IMR-90 (cell line): Measurements from ENCODE around the gene RALGAPB.

ENCODE experiments used
- BHLHE40 ChIP-seq: fragments of 150-350 bp; IDR thresholded peaks from 2 replicates; pipeline ENCODE4 v1.6.1; 2016; ENCODE audit warnings: mild to moderate bottlenecking, low read depth, low read length
- CHD1 ChIP-seq: IDR thresholded peaks from 2 replicates; pipeline ENCODE4 v1.6.1; 2012; ENCODE audit warnings: low read depth, low read length, improper control_type of control experiment
- ELK1 ChIP-seq: fragments of 150-350 bp; IDR thresholded peaks from 2 replicates; pipeline ENCODE4 v1.6.1; 2016; ENCODE audit warnings: low read depth, mild to moderate bottlenecking, low read length, moderate library complexity, borderline replicate concordance
- FOS ChIP-seq: fragments of 150-350 bp; IDR thresholded peaks from 2 replicates; pipeline ENCODE4 v1.6.1; 2016; ENCODE audit warnings: low read depth, low read length
- MAZ ChIP-seq: IDR thresholded peaks from 2 replicates; pipeline ENCODE4 v1.6.1; 2012; ENCODE audit warnings: low read depth, mild to moderate bottlenecking, low read length, improper control_type of control experiment, moderate library complexity, borderline replicate concordance
- POLR2A ChIP-seq: IDR thresholded peaks from 2 replicates; pipeline ENCODE4 v1.6.1; 2012; ENCODE audit warnings: mild to moderate bottlenecking, low read depth, low read length
- RAD21 ChIP-seq: IDR thresholded peaks from 2 replicates; pipeline ENCODE4 v1.6.1; 2012; ENCODE audit warnings: low read length, improper control_type of control experiment
- RCOR1 ChIP-seq: IDR thresholded peaks from 2 replicates; pipeline ENCODE4 v1.6.1; 2012; ENCODE audit warnings: mild to moderate bottlenecking, low read length, improper control_type of control experiment; ENCODE audit not compliant: insufficient replicate concordance
- RFX5 ChIP-seq: IDR thresholded peaks from 2 replicates; pipeline ENCODE4 v1.8.0; 2012; ENCODE audit warnings: low read depth, mild to moderate bottlenecking, low read length, moderate library complexity
- USF2 ChIP-seq: fragments of 150-350 bp; IDR thresholded peaks from 2 replicates; pipeline ENCODE4 v1.6.1; 2017; ENCODE audit warnings: mild to moderate bottlenecking, antibody characterized with exemption, low read length, low read depth
- TF ChIP-seq, protein P1 (sequence below): conservative IDR thresholded peaks from 2 replicates; pipeline ENCODE4 v1.5.1; 2012; ENCODE audit warnings: mild to moderate bottlenecking, low read depth, low read length, improper control_type of control experiment

DNA sequence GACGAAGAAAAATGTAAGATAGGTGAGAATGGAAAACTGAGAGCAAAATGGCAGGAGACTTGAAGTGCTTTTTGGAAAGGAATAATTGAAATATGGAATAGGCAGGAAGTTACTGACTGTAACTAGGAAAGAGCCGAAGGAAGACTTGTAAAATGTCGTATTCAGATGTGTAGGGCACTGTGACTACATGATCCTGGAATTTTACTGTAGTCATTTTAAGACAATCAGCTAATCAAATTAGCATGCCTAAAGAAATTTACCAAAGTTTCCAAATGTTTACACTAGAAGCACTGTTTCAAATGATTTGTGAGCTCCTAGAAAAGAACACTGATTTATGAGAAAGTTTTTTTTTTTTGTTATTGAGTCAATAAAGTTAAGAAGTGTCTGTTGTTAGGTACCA is 87.1 kb downstream of the RALGAPB start:
- TF ChIP-seq POLR2A (no peak), BHLHE40 (no peak), CHD1 (no peak), FOS (no peak), RFX5 (no peak), RAD21 (no peak), ELK1 (no peak), USF2 (no peak), RCOR1 (no peak), MAZ (no peak)
- TF ChIP-seq, protein P1, sequence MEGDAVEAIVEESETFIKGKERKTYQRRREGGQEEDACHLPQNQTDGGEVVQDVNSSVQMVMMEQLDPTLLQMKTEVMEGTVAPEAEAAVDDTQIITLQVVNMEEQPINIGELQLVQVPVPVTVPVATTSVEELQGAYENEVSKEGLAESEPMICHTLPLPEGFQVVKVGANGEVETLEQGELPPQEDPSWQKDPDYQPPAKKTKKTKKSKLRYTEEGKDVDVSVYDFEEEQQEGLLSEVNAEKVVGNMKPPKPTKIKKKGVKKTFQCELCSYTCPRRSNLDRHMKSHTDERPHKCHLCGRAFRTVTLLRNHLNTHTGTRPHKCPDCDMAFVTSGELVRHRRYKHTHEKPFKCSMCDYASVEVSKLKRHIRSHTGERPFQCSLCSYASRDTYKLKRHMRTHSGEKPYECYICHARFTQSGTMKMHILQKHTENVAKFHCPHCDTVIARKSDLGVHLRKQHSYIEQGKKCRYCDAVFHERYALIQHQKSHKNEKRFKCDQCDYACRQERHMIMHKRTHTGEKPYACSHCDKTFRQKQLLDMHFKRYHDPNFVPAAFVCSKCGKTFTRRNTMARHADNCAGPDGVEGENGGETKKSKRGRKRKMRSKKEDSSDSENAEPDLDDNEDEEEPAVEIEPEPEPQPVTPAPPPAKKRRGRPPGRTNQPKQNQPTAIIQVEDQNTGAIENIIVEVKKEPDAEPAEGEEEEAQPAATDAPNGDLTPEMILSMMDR: no peak
